Heart right ventricle (tissue), 16 donors: ENCODE data around the gene HMX3. TPM values are rescaled to one million over a fixed set of nuclear protein-coding genes. Genes with fewer than 3 reads are reported as not detected.
A peak's percentile ranks its signal among the peaks of the same experiment; 100 is the strongest.

Experiments
- ATAC-seq, 8 donors: fragments of 200-7000 bp; cut with Tn5 transposase; one replicate each; pipeline ENCODE4 v1.9.1; 2020; ENCODE audit warnings: mild to moderate bottlenecking in 8 of 8, moderate library complexity in 8 of 8, moderate number of reproducible peaks in 1 of 8
- DNase-seq, 2 donors: peaks; one replicate each; pipeline ENCODE4 v3.0.0-alpha.2; 2020
- H3K27ac ChIP-seq, 10 donors: fragments of 200-600 bp; sonication (generic) in 2 of 10; one replicate each; pipeline versions ENCODE4 v1.5.0 to v1.8.0; 2020 to 2022; ENCODE audit warnings: mild to moderate bottlenecking in 3 of 10
- H3K27me3 ChIP-seq, 7 donors: fragments of 200-600 bp; one replicate each; pipeline ENCODE4 v1.8.0; 2021 to 2022; ENCODE audit warnings: mild to moderate bottlenecking in 2 of 7
- H3K36me3 ChIP-seq, 9 donors: fragments of 200-600 bp; sonication (generic) in 1 of 9; one replicate each; pipeline versions ENCODE4 v1.5.0 to v1.8.0; 2020 to 2022; ENCODE audit warnings: mild to moderate bottlenecking in 2 of 9
- H3K4me1 ChIP-seq, 9 donors: fragments of 200-600 bp; sonication (generic) in 1 of 9; one replicate each; pipeline versions ENCODE4 v1.5.0 to v1.8.0; 2020 to 2022; ENCODE audit warnings: mild to moderate bottlenecking in 4 of 9
- H3K4me3 ChIP-seq, 10 donors: fragments of 200-600 bp; sonication (generic) in 2 of 10; one replicate each; pipeline versions ENCODE4 v1.5.0 to v1.8.0; 2020 to 2022; ENCODE audit warnings: mild to moderate bottlenecking in 7 of 10, moderate library complexity in 2 of 10
- H3K9me3 ChIP-seq, 11 donors: fragments of 200-600 bp in 10 of 11; sonication (generic) in 2 of 11; one replicate each; pipeline versions ENCODE4 v1.5.0 to v1.8.0; 2013 to 2022; ENCODE audit warnings: mild to moderate bottlenecking in 2 of 11, control low read depth in 1 of 11, moderate library complexity in 1 of 11
- CTCF ChIP-seq, 9 donors: fragments of 200-600 bp; sonication (generic) in 2 of 9; IDR thresholded peaks; one replicate each; pipeline versions ENCODE4 v1.5.0 to v1.8.0; 2021 to 2022; ENCODE audit warnings: antibody characterized with exemption in 9 of 9, mild to moderate bottlenecking in 5 of 9, moderate library complexity in 1 of 9
- WGBS, 2 donors: extraction: QIAGEN DNeasy Blood & Tissue Kit; methylation state at CpG; one replicate each; pipeline ENCODE4 v1.1.7; 2013; ENCODE audit warnings: inconsistent platforms in 1 of 2; 5-methylcytosine and 5-hydroxymethylcytosine counted together
- intact Hi-C, 10 donors: fragments of 100-400 bp; cut with DNase I; formaldehyde crosslinking; loops; one replicate each; pipeline versions ENCODE4 v1.11.1 to v1.14.2; 2022
- polyA plus RNA-seq, 2 donors: library from polyadenylated mRNA; stranded (reverse); fragments of 200-250 nt; gene quantifications; one replicate each; pipeline ENCODE4 v1.2.3, GENCODE V29; 2013
- total RNA-seq, 10 donors: library from RNA; stranded (reverse); fragmentation: NEBNext Ultra II Directional in 3 of 10; extraction: Animal tissue kit (Norgen Biotek cat#: 25700) in 3 of 10; gene quantifications; one replicate each; pipeline versions ENCODE4 v1.2.1 to v1.2.4, GENCODE V29; 2021 to 2023
- donor health status: Arrhythmogenic right ventricular cardiomyopathy.
- donor health status: ischemic (EF 13 %, LVEDD 7.1; RV severe dilation, severe dysfunction).
- donor health status: healthy with polysubstance abuse.
- donor health status: DM: no; HTN: yes; CAD: no.
- donor health status: DM: no; HTN: no; CAD: no.
- donor health status: ischemic (EF 25% LVEDD 6.9; RV normal size, moderate dysfunction).
- donor health status: ischemic (EF 25% LVEDD 5.7; RV mildly dilated, moderate dysfunction).
- donor health status: healthy.
- donor health status: DM: yes; HTN: yes; CAD: no.
- donor health status: Ischemic cardiomyopathy.
- donor health status: ischemic (EF 35%, LVEDD 5.7; RV mildly dilated, moderate dysfunction).
- donor health status: nonischemic (EF 11% LVEDD 7.7; RV severe dilation, severe dysfunction).
- donor health status: DM: yes; HTN: yes; CAD: no.
- donor health status: PGD.
- donor health status: ischemic (EF 29% LVEDD 5.4; RV normal size, mild dysfunction).
- donor health status: nonischemic (EF 23%, LVEDD 6.1; RV moderate dilation, normal function).

Gene HMX3
- total and polyA plus RNA-seq, 12 donors, result not detected

- no peak overlapping the region for H3K4me3 ChIP-seq
- H3K36me3 ChIP-seq, result no peaks in the 10 kb centered on the region
- no peak for TF ChIP-seq CTCF (IDR thresholded peaks at IDR 0.05)
- no peaks in the 10 kb centered on the region for H3K4me1 ChIP-seq
- WGBS, 2 donors, result 73 to 76% methylated on average over 14 of the region's 14 CpGs
- H3K27ac ChIP-seq, result no peak overlapping the region
- H3K9me3 ChIP-seq, result no peaks in the 10 kb centered on the region
- ATAC-seq, result no peak
- intact Hi-C loops, result no loop called here
- peaks cover 0 to 38% (median 13%) of the 10 kb centered on the region in 7 donors for H3K27me3 ChIP-seq
- DNase-seq, result no peak
These were observed 42.9 kb upstream of the HMX3 start for GRCh38 chr10:123092635-123093414.

GRCh38 chr10:123093489-123093888, 42.3 kb upstream of the HMX3 start:
- intact Hi-C loops, result no loop called here
- no peak for TF ChIP-seq CTCF (IDR thresholded peaks at IDR 0.05)
- H3K27ac ChIP-seq, result no peak overlapping the region
- peaks cover 0 to 42% (median 19%) of the 10 kb centered on the region in 7 donors for H3K27me3 ChIP-seq
- H3K4me1 ChIP-seq, result no peaks in the 10 kb centered on the region
- ATAC-seq (no peak), DNase-seq (no peak)
- H3K4me3 ChIP-seq, result no peak overlapping the region
- no peaks in the 10 kb centered on the region for H3K36me3 ChIP-seq
- H3K9me3 ChIP-seq, result no peaks in the 10 kb centered on the region
- WGBS, 2 donors, result 59 to 73% methylated on average over 4 of the region's 4 CpGs

- no peaks in the 10 kb centered on the region for H3K4me1 ChIP-seq
- H3K36me3 ChIP-seq, result no peaks in the 10 kb centered on the region
- no peak overlapping the region for H3K27ac ChIP-seq
- 65 to 78% methylated on average over 5 of the region's 5 CpGs for whole genome bisulfite sequencing, 2 donors
- H3K27me3 ChIP-seq, result peaks cover 0 to 50% (median 19%) of the 10 kb centered on the region in 7 donors
- H3K4me3 ChIP-seq, result no peak overlapping the region
- ATAC-seq (peak in 1 of 8 donors; percentile 66), DNase-seq (no peak)
- intact Hi-C loops, result no loop called here
- no peak for TF ChIP-seq CTCF (IDR thresholded peaks at IDR 0.05)
- H3K9me3 ChIP-seq, result no peaks in the 10 kb centered on the region
These were observed 39.3 kb upstream of the HMX3 start for GRCh38 chr10:123096452-123096851.

- no peak for ATAC-seq
- Histone ChIP-seq H3K27me3 (peaks cover 0 to 50% (median 19%) of the 10 kb centered on the region in 7 donors), H3K4me1 (no peaks in the 10 kb centered on the region), H3K36me3 (no peaks in the 10 kb centered on the region), H3K4me3 (no peak overlapping the region), H3K9me3 (no peaks in the 10 kb centered on the region), H3K27ac (no peak overlapping the region)
- DNase-seq, result no peak
- intact Hi-C loops, result no loop called here
- 76% methylated on average over 7 of the region's 7 CpGs for WGBS, 2 donors
- no peak for TF ChIP-seq CTCF (IDR thresholded peaks at IDR 0.05)
These were observed 38.7 kb upstream of the HMX3 start for GRCh38 chr10:123097039-123097438.
